WTC11 (cell line): ENCODE measurements around the gene AGPS. TPM values are rescaled to one million over a fixed set of nuclear protein-coding genes. Genes with fewer than 3 reads are reported as not detected.

Source experiments
- ATAC-seq: fragments of 200-7000 bp; cut with Tn5 transposase; 2 replicates; pipeline ENCODE4 v1.10.0; 2021; ENCODE audit warnings: mild to moderate bottlenecking, moderate library complexity
- CTCF ChIA-PET: fragments of 300-600 bp; sonication (Branson Sonifier 250); formaldehyde crosslinking; loops from one replicate; lab custom pipeline; 2021; ENCODE audit warnings: antibody characterized with exemption; lab: Charles Lee
- POLR2A ChIA-PET: fragments of 350-600 bp; sonication (Branson Sonifier 250); formaldehyde crosslinking; loops from one replicate; lab custom pipeline; 2021; ENCODE audit warnings: antibody characterized with exemption; lab: Charles Lee
- DNase-seq: peaks from one replicate; pipeline ENCODE4 v3.0.0; 2021; ENCODE audit warnings: low spot score
- H3K27ac Mint-ChIP-seq: 2 replicates; pipeline ENCODE4 v1.8.0; 2021; ENCODE audit warnings: mixed read lengths
- H3K27me3 Mint-ChIP-seq: 2 replicates; pipeline ENCODE4 v1.8.0; 2021; ENCODE audit warnings: low read depth, mild to moderate bottlenecking, moderate library complexity, mixed read lengths
- H3K36me3 Mint-ChIP-seq: 2 replicates; pipeline ENCODE4 v1.8.0; 2021; ENCODE audit warnings: mixed read lengths
- H3K4me1 Mint-ChIP-seq: 2 replicates; pipeline ENCODE4 v1.8.0; 2022; ENCODE audit warnings: mixed read lengths
- H3K4me3 Mint-ChIP-seq: 2 replicates; pipeline ENCODE4 v1.8.0; 2021; ENCODE audit warnings: mild to moderate bottlenecking, moderate library complexity, mixed read lengths
- H3K9me3 Mint-ChIP-seq: 2 replicates; pipeline ENCODE4 v1.8.0; 2021; ENCODE audit warnings: mixed read lengths
- ARID4B ChIP-seq: sonication (generic); formaldehyde crosslinking; IDR thresholded peaks from 2 replicates; pipeline ENCODE4 v1.8.0; 2023; ENCODE audit warnings: missing genetic modification reagents, mild to moderate bottlenecking, borderline replicate concordance
- ATF1 ChIP-seq: sonication (generic); formaldehyde crosslinking; IDR thresholded peaks from 2 replicates; pipeline ENCODE4 v1.8.1; 2023; ENCODE audit warnings: mild to moderate bottlenecking, moderate library complexity, missing genetic modification reagents
- CREM ChIP-seq: sonication (generic); formaldehyde crosslinking; IDR thresholded peaks from 2 replicates; pipeline ENCODE4 v1.8.1; 2022; ENCODE audit warnings: mild to moderate bottlenecking, missing genetic modification reagents, moderate library complexity
- E2F4 ChIP-seq: sonication (generic); formaldehyde crosslinking; IDR thresholded peaks from 2 replicates; pipeline ENCODE4 v1.8.1; 2022; ENCODE audit warnings: low read depth, mild to moderate bottlenecking, moderate library complexity, missing genetic modification reagents, borderline replicate concordance
- ERG ChIP-seq: fragments of 250-450 bp; sonication (Bioruptor Pico); IDR thresholded peaks from 2 replicates; pipeline ENCODE4 v1.8.0; 2021; ENCODE audit warnings: mild to moderate bottlenecking
- ESRRA ChIP-seq: sonication (generic); formaldehyde crosslinking; IDR thresholded peaks from 2 replicates; pipeline ENCODE4 v1.8.1; 2022; ENCODE audit warnings: mild to moderate bottlenecking, missing genetic modification reagents, borderline replicate concordance
- FOXP4 ChIP-seq: sonication (generic); formaldehyde crosslinking; IDR thresholded peaks from 2 replicates; pipeline ENCODE4 v1.8.0; 2022; ENCODE audit warnings: mild to moderate bottlenecking, missing genetic modification reagents
- GABPB1 ChIP-seq: sonication (generic); formaldehyde crosslinking; IDR thresholded peaks from 2 replicates; pipeline ENCODE4 v1.8.1; 2023; ENCODE audit warnings: mild to moderate bottlenecking, missing genetic modification reagents
- MAX ChIP-seq: sonication (generic); formaldehyde crosslinking; IDR thresholded peaks from 2 replicates; pipeline ENCODE4 v1.8.0; 2022; ENCODE audit warnings: mild to moderate bottlenecking, missing genetic modification reagents
- SP1 ChIP-seq: sonication (generic); formaldehyde crosslinking; conservative IDR thresholded peaks from 2 replicates; pipeline ENCODE4 v1.8.1; 2022; ENCODE audit warnings: missing genetic modification reagents
- ZMAT4 ChIP-seq: fragments of 250-450 bp; sonication (Bioruptor Pico); IDR thresholded peaks from 2 replicates; pipeline ENCODE4 v1.9.0; 2021; ENCODE audit warnings: mild to moderate bottlenecking
- ZNF121 ChIP-seq: sonication (generic); formaldehyde crosslinking; IDR thresholded peaks from 2 replicates; pipeline ENCODE4 v1.8.0; 2023; ENCODE audit warnings: missing genetic modification reagents
- ZNF512 ChIP-seq: sonication (generic); formaldehyde crosslinking; IDR thresholded peaks from 2 replicates; pipeline ENCODE4 v1.8.1; 2022; ENCODE audit warnings: missing genetic modification reagents, borderline replicate concordance
- ZNF532 ChIP-seq: fragments of 250-450 bp; sonication (Bioruptor Pico); IDR thresholded peaks from 2 replicates; pipeline ENCODE4 v1.9.0; 2021; ENCODE audit warnings: mild to moderate bottlenecking, borderline replicate concordance
- ZNF671 ChIP-seq: fragments of 250-450 bp; sonication (Bioruptor Pico); IDR thresholded peaks from 2 replicates; pipeline ENCODE4 v1.8.0; 2021; ENCODE audit warnings: mild to moderate bottlenecking
- total RNA-seq: library from RNA; stranded (reverse); gene quantifications from 3 replicates; pipeline ENCODE4 v1.2.3, GENCODE V29; 2021

Gene AGPS
- total RNA-seq, 1 experiment from 2014 or later = 60.8 TPM

GRCh38 chr2:177429688-177430325 lies 37.2 kb downstream of the AGPS start:
- H3K9me3 Mint-ChIP-seq = peaks cover 64% of the 10 kb centered on the region
- no peaks in the 10 kb centered on the region; the same call in 1 of the 2 replicates for H3K4me1 Mint-ChIP-seq
- no peak overlapping the region for H3K27ac Mint-ChIP-seq
- POLR2A ChIA-PET = interaction anchor here (0.5 kb wide), 1 partner anchor 105 kb away, joined by 4 read pairs; no protein-coding TSS in a partner anchor
- no peak overlapping the region for H3K4me3 Mint-ChIP-seq
- DNase-seq = no peak
- TF ChIP-seq MAX (CRISPR knock-in tag) (no peak), ZNF671 (CRISPR knock-in tag) (no peak), ERG (CRISPR knock-in tag) (no peak), ZNF532 (CRISPR knock-in tag) (no peak), FOXP4 (CRISPR knock-in tag) (no peak), CREM (CRISPR knock-in tag) (no peak), SP1 (CRISPR knock-in tag) (no peak), E2F4 (CRISPR knock-in tag) (no peak), GABPB1 (CRISPR knock-in tag) (no peak), ESRRA (no peak), ZMAT4 (CRISPR knock-in tag) (no peak), ZNF512 (no peak), ATF1 (CRISPR knock-in tag) (no peak), ZNF121 (CRISPR knock-in tag) (no peak), ARID4B (CRISPR knock-in tag) (no peak)
- ATAC-seq = no peak
- CTCF ChIA-PET = no interaction called here
- no peaks in the 10 kb centered on the region; the same call in 1 of the 2 replicates for H3K27me3 Mint-ChIP-seq
- H3K36me3 Mint-ChIP-seq = peaks cover 68% of the 10 kb centered on the region
